Fibroblast of lung (primary cell): ENCODE data around the gene OVCH1. TPM values are rescaled to one million over a fixed set of nuclear protein-coding genes. Genes with fewer than 3 reads are reported as not detected.

Experiments used
- DNase-seq, 2 donors: peaks; one replicate each; pipeline versions ENCODE4 v3.0.0 to v3.0.0-alpha.2; 2010; ENCODE audit warnings: low read depth in 2 of 2
- H2AFZ ChIP-seq: 2 replicates; pipeline ENCODE4 v1.5.1; 2012; ENCODE audit warnings: low read length, control low read depth, inconsistent platforms
- H3K27ac ChIP-seq: 2 replicates; pipeline ENCODE4 v1.5.1; 2011; ENCODE audit warnings: low read length, control low read depth; ENCODE audit not compliant: insufficient read depth
- H3K27me3 ChIP-seq: 2 replicates; pipeline ENCODE4 v1.5.1; 2011; ENCODE audit warnings: mild to moderate bottlenecking, low read length; ENCODE audit not compliant: control insufficient read depth, insufficient read depth
- H3K36me3 ChIP-seq: 2 replicates; pipeline ENCODE4 v1.5.1; 2011; ENCODE audit warnings: low read length; ENCODE audit not compliant: control insufficient read depth, insufficient read depth
- H3K4me1 ChIP-seq: 2 replicates; pipeline ENCODE4 v1.5.1; 2011; ENCODE audit warnings: low read length; ENCODE audit not compliant: control insufficient read depth, insufficient read depth; ENCODE audit errors: extremely low read depth
- H3K4me2 ChIP-seq: 2 replicates; pipeline ENCODE4 v1.5.1; 2011; ENCODE audit warnings: low read length, control low read depth; ENCODE audit not compliant: insufficient read depth; ENCODE audit errors: extremely low read depth
- H3K4me3 ChIP-seq, 4 experiments: fragments of 200-600 bp in 1 of 4; sonication (generic) in 1 of 4; replicated peaks in 1 of 4; 2 replicates each; pipeline ENCODE4 v1.5.1; 2011 to 2016; ENCODE audit warnings: low read length in 4 of 4, low read depth in 3 of 4, mild to moderate bottlenecking in 3 of 4, control low read depth in 2 of 4, inconsistent platforms in 1 of 4, mixed read lengths in 1 of 4; ENCODE audit not compliant: insufficient read depth in 1 of 4; ENCODE audit errors: control extremely low read depth in 1 of 4
- H3K79me2 ChIP-seq: 2 replicates; pipeline ENCODE4 v1.5.1; 2012; ENCODE audit warnings: mild to moderate bottlenecking, low read length, inconsistent platforms; ENCODE audit not compliant: control insufficient read depth, insufficient read depth
- H3K9ac ChIP-seq: 2 replicates; pipeline ENCODE4 v1.5.1; 2011; ENCODE audit warnings: mild to moderate bottlenecking, low read length, control low read depth; ENCODE audit not compliant: insufficient read depth
- H3K9me3 ChIP-seq: 2 replicates; pipeline ENCODE4 v1.5.1; 2012; ENCODE audit warnings: low read depth, low read length; ENCODE audit not compliant: control insufficient read depth, insufficient read depth
- H4K20me1 ChIP-seq: 2 replicates; pipeline ENCODE4 v1.5.1; 2011; ENCODE audit warnings: low read length; ENCODE audit not compliant: control insufficient read depth, insufficient read depth; ENCODE audit errors: extremely low read depth
- EZH2 ChIP-seq: IDR thresholded peaks from 2 replicates; pipeline ENCODE4 v1.5.1; 2012; ENCODE audit warnings: low read length, control low read depth, mild to moderate bottlenecking; ENCODE audit errors: missing control alignments
- polyA plus RNA-seq, 2 donors: library from polyadenylated mRNA; depleted of rRNA in 1 of 2; stranded (reverse) in 1 of 2; unstranded in 1 of 2; fragments of >200 nt; gene quantifications; 2 replicates each; pipeline ENCODE4 v1.2.1, GENCODE V29; 2011 to 2012; ENCODE audit warnings: missing spikeins in 1 of 2
- total RNA-seq: library from RNA; depleted of rRNA; stranded (reverse); fragments of >200 nt; gene quantifications from 2 replicates; pipeline ENCODE4 v1.2.1, GENCODE V29; 2014
- TF ChIP-seq, protein P1 (sequence below), 2 donors: IDR thresholded peaks in 1 of 2; conservative IDR thresholded peaks in 1 of 2; 1 replicate in 1 of 2; 2 replicates in 1 of 2; pipeline ENCODE4 v1.5.1; 2011 to 2012; ENCODE audit warnings: low read length in 2 of 2, control low read depth in 1 of 2, inconsistent platforms in 1 of 2, low read depth in 1 of 2, mild to moderate bottlenecking in 1 of 2

Gene OVCH1
- total and polyA plus RNA-seq, 2 donors (not counting 1 experiment from before 2014, with no cell fraction given), result 0.06 to 1.2 TPM

- Histone ChIP-seq H3K27ac (no peak overlapping the region), H2AFZ (no peak overlapping the region), H3K27me3 (no peaks in the 10 kb centered on the region), H3K4me1 (no peaks in the 10 kb centered on the region), H3K4me3 (no peak overlapping the region), H3K4me2 (no peak overlapping the region), H4K20me1 (no peaks in the 10 kb centered on the region), H3K9me3 (no peaks in the 10 kb centered on the region), H3K9ac (no peak overlapping the region), H3K36me3 (no peaks in the 10 kb centered on the region), H3K79me2 (no peaks in the 10 kb centered on the region)
- TF ChIP-seq EZH2, result no peak
- TF ChIP-seq, protein P1, sequence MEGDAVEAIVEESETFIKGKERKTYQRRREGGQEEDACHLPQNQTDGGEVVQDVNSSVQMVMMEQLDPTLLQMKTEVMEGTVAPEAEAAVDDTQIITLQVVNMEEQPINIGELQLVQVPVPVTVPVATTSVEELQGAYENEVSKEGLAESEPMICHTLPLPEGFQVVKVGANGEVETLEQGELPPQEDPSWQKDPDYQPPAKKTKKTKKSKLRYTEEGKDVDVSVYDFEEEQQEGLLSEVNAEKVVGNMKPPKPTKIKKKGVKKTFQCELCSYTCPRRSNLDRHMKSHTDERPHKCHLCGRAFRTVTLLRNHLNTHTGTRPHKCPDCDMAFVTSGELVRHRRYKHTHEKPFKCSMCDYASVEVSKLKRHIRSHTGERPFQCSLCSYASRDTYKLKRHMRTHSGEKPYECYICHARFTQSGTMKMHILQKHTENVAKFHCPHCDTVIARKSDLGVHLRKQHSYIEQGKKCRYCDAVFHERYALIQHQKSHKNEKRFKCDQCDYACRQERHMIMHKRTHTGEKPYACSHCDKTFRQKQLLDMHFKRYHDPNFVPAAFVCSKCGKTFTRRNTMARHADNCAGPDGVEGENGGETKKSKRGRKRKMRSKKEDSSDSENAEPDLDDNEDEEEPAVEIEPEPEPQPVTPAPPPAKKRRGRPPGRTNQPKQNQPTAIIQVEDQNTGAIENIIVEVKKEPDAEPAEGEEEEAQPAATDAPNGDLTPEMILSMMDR (conservative IDR thresholded peaks at IDR 0.05 in 1 of 2, IDR thresholded peaks at IDR 0.05 in 1 of 2; ENCODE audit: low read depth in 1 of 2, low read length in 2 of 2), result no peak
- peak in 1 of 2 donors; percentile 11 for DNase-seq
Observed at GRCh38 chr12:29503283-29503682, 5.8 kb upstream of the OVCH1 start.

- H3K9me3 ChIP-seq, result no peaks in the 10 kb centered on the region
- no peaks in the 10 kb centered on the region for H4K20me1 ChIP-seq
- no peaks in the 10 kb centered on the region for H3K4me1 ChIP-seq
- no peaks in the 10 kb centered on the region for H3K36me3 ChIP-seq
- TF ChIP-seq, protein P1 (conservative IDR thresholded peaks at IDR 0.05 in 1 of 2, IDR thresholded peaks at IDR 0.05 in 1 of 2; ENCODE audit: low read depth in 1 of 2, low read length in 2 of 2), result no peak
- no peak for TF ChIP-seq EZH2
- H3K79me2 ChIP-seq, result no peaks in the 10 kb centered on the region
- no peaks in the 10 kb centered on the region for H3K27me3 ChIP-seq
- no peak overlapping the region for H3K4me3 ChIP-seq
- DNase-seq, result no peak
- H3K4me2 ChIP-seq, result no peak overlapping the region
- H3K9ac ChIP-seq, result no peak overlapping the region
- H3K27ac ChIP-seq, result no peak overlapping the region
- no peak overlapping the region for H2AFZ ChIP-seq
Observed at GRCh38 chr12:29499235-29499634, 1.7 kb upstream of the OVCH1 start.

DNA sequence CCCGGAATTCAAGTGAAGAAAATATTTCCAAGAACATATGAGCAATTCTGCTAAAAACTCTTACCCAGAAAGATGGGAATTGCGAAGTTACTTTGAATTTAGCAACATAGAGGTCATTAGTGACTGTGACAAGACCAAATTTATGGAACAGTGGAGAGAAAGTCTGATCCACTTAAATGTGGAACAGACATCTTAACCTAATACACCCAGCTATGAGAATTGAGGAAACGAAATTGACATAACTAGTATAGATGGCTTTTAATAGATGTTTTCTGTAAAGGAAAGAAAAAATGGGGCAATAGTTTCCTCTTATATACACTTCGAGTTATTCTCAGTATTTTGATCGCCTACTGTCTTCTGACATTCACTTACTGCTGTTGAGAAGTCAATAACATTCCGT lies 4.6 kb downstream of the OVCH1 start:
- Histone ChIP-seq H3K4me2 (no peak overlapping the region), H3K4me1 (no peaks in the 10 kb centered on the region), H3K4me3 (no peak overlapping the region), H3K27me3 (no peaks in the 10 kb centered on the region), H3K79me2 (no peaks in the 10 kb centered on the region), H3K27ac (no peak overlapping the region), H3K36me3 (no peaks in the 10 kb centered on the region), H3K9me3 (no peaks in the 10 kb centered on the region), H2AFZ (no peak overlapping the region), H3K9ac (no peak overlapping the region), H4K20me1 (no peaks in the 10 kb centered on the region)
- TF ChIP-seq, protein P1 (conservative IDR thresholded peaks at IDR 0.05 in 1 of 2, IDR thresholded peaks at IDR 0.05 in 1 of 2; ENCODE audit: low read depth in 1 of 2, low read length in 2 of 2), result no peak
- no peak for TF ChIP-seq EZH2
- DNase-seq, result no peak
